Cardiac fibroblast (primary cell): ENCODE results near the gene MRPL52.

Source experiments
- DNase-seq, 2 donors: peaks; one replicate each; pipeline versions ENCODE4 v3.0.0 to v3.0.0-alpha.2; 2010; ENCODE audit warnings: low read depth in 2 of 2
- H3K4me3 ChIP-seq, 2 donors: replicated peaks in 1 of 2; 1 replicate in 1 of 2; 2 replicates in 1 of 2; pipeline ENCODE4 v1.5.1; 2011; ENCODE audit warnings: low read depth in 2 of 2, low read length in 2 of 2, mild to moderate bottlenecking in 2 of 2, moderate library complexity in 1 of 2
- CTCF ChIP-seq: IDR thresholded peaks from one replicate; pipeline ENCODE4 v1.5.1; 2011; ENCODE audit warnings: low read depth, mild to moderate bottlenecking, low read length, inconsistent platforms

MRPL52 gene

GRCh38 chr14:22878271-22879246, 48.9 kb downstream of the MRPL52 start:
- DNase-seq: no peak
- TF ChIP-seq CTCF: no peak
- no peak overlapping the region for H3K4me3 ChIP-seq

GRCh38 chr14:22882064-22882463, 52.4 kb downstream of the MRPL52 start:
- H3K4me3 ChIP-seq: no peak overlapping the region
- DNase-seq: no peak
- TF ChIP-seq CTCF: no peak

GRCh38 chr14:22882529-22883172, 53.0 kb downstream of the MRPL52 start:
- peak; percentile 39 to 40 for DNase-seq
- H3K4me3 ChIP-seq: no peak overlapping the region
- no peak for TF ChIP-seq CTCF

- DNase-seq: no peak
- no peak for TF ChIP-seq CTCF
These were observed 53.7 kb downstream of the MRPL52 start, which contains the start of gene REM2 for GRCh38 chr14:22883173-22883976. Gene REM2 (plus strand): TSS chr14:22883222. CDS start chr14:22883288, 66 bp downstream.

DNA sequence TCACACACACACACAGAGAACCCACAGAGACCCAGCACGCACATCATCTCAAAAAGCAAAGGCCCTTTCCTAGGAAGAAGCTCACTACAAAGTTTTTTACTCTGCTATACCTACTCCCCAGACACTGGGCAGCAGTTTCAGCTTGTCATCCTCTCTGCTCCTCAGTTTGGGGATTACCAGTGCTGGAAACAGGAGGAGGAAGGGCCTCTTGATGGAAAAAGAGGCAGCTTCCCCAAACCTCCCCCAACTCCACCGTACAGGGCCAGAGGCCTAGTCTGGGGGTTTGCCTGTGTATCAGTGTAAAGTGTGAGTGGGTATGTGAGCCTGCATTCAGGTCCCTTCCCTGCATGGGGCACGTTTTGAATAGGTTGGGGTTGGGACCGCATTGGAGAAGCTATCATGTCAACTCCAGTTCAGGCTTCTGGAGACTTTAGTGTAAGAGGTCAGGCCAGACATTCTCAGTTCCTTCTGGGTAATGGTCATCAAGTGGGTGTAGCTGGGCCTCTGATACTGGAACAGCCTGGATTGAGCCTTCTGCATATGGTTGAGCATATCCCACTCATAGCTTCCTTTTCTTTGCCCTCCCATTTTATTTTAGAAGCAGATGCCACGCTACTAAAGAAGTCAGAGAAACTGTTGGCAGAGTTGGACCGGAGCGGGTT, 54.5 kb downstream of the MRPL52 start:
- no peak for TF ChIP-seq CTCF
- H3K4me3 ChIP-seq: no peak overlapping the region
- no peak for DNase-seq

More at GRCh38 chr14:22883173-22883976, 53.7 kb downstream of the MRPL52 start, which contains the start of gene REM2:
- no peak within 1 kb of the TSS for H3K4me3 ChIP-seq
